Peyer's patch (tissue), 4 donors: ENCODE results near the gene LITAF.

Experiments used
- POLR2A ChIP-seq, 2 donors: fragments of 450-650 bp; IDR thresholded peaks; one replicate each; pipeline ENCODE4 v1.5.1; 2017; ENCODE audit warnings: antibody characterized with exemption in 2 of 2, mild to moderate bottlenecking in 2 of 2, moderate library complexity in 2 of 2
- TF ChIP-seq, protein P1 (sequence below), 6 experiments: fragments of 450-650 bp in 4 of 6; fragments of 200-600 bp in 2 of 6; sonication (generic) in 1 of 6; IDR thresholded peaks; one replicate each; pipeline ENCODE4 v1.5.1; 2017 to 2019; ENCODE audit warnings: antibody characterized with exemption in 6 of 6, mild to moderate bottlenecking in 3 of 6, moderate library complexity in 1 of 6

GRCh38 chr16:11511328-11511727 is 75.4 kb downstream of the LITAF start:
- TF ChIP-seq, protein P1, sequence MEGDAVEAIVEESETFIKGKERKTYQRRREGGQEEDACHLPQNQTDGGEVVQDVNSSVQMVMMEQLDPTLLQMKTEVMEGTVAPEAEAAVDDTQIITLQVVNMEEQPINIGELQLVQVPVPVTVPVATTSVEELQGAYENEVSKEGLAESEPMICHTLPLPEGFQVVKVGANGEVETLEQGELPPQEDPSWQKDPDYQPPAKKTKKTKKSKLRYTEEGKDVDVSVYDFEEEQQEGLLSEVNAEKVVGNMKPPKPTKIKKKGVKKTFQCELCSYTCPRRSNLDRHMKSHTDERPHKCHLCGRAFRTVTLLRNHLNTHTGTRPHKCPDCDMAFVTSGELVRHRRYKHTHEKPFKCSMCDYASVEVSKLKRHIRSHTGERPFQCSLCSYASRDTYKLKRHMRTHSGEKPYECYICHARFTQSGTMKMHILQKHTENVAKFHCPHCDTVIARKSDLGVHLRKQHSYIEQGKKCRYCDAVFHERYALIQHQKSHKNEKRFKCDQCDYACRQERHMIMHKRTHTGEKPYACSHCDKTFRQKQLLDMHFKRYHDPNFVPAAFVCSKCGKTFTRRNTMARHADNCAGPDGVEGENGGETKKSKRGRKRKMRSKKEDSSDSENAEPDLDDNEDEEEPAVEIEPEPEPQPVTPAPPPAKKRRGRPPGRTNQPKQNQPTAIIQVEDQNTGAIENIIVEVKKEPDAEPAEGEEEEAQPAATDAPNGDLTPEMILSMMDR (IDR thresholded peaks at IDR 0.05) = no peak
- TF ChIP-seq POLR2A (IDR thresholded peaks at IDR 0.05) = no peak
